HG03521 (cell line): Measurements from ENCODE around the gene LRRC4C.

Experiments used
- ATAC-seq: cut with Tn5 transposase; IDR thresholded peaks from one replicate; pipeline ENCODE4 v1.9.1; 2021; ENCODE audit warnings: mild to moderate bottlenecking, moderate library complexity; ENCODE audit not compliant: unreplicated experiment

LRRC4C gene

DNA sequence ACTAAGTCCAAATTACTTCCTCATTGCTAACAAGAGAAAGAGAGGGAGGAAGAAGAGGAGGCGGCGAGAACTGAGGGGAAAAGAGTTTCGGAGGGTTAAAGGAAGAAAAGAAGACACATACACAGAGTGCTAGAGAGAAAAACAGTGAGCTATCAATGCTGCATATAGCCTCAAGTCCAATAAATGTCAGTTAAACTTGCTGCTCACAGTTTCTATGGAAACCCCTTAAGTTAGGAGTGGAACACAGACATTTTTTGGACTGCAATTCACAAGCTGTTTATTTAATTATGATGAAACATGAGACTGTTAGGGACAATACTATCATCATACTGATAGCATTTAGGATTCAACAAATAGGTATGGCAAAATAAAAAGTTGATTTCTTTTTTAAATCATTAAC, 1320.4 kb downstream of the LRRC4C start:
- no peak for ATAC-seq

DNA sequence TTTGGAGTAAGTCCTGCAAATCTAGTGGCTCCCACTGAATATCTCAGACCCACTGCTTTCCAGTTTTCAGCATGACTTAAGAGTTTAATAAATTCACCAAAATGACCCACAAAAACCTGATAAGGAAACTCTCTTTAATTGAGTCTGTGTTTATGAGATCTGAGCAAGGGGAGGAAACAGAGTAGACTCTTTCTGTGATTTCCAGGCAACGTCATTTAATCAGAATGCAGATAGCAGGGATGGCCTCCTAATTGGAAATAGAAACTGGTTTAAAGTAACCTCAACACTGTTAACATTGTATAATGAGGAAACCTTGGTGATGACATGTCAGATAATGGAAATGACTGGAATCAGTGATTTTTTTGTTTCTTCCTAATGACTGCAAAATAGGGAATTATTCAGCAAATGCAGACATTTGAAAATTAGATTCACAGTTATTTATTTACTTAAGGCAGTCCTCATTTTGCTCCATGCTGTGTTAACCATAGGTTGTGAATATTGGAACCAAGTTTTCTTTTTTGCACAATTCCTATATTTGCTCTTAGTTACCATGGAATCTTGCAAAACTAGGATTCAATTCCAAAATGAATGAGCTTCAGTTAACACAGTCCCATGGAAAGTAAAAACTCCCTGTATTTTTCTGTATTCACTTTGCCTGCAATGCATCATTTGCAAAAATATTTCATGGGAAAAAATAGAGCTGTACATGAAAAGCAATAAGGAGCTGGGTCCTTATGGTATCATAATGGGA, 1324.5 kb downstream of the LRRC4C start:
- ATAC-seq, result no peak

DNA sequence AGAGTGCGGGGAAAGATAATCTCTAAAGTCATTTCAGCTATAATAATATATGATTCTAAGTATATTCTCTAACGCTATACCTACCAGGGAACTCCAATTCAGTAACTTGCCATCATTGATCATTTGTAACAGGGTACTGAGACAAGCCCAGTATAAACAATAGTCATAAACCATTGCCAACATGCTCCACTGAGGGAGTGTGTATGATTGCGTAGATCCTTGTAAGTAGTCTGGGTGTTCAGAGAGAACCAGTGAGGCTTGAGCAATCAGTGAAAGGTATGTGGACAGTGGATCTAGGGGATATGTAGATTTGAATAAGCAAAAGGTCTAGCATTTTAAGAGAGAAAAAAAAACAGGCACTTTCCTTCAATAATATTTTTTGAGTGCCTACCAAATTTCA, 1326.0 kb downstream of the LRRC4C start:
- ATAC-seq, result no peak

DNA sequence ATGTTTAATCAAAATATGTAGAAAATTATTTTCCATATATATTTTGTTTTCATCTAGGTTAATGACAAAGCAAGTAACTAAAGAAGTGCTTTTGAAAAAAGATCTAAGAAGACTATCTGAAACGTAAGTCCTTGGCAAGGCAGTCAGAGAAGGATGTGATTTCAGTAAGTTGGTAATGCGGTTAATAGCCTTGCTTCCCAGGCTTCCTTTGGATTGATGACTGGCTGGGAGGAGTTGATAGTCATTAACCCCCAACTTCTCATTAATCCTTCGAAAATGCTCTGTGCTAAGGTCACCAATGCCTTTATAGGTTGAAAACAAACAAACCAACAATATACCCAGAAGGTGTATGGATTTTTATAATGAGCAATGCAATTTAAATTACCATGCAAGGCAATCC, 1326.5 kb downstream of the LRRC4C start:
- no peak for ATAC-seq

DNA sequence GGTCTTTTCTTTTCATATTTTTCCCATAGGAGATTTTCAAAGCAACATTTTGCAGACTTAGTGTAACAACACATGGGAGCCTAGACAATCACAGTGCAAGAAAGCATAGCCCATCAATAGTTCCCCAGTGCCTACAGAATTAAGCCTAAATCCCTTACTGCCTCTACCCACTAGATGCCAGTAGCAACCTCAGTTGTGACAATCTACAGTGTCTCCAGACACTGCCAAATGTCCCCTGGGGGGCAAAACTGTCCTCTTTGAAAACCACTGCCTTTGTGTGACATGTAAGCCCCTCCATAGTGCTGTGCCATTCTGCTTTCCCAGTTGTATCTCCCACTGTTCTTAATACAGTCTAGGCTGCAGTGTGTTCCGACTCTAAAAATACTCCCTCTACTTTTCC, 1329.0 kb downstream of the LRRC4C start:
- ATAC-seq, result no peak

DNA sequence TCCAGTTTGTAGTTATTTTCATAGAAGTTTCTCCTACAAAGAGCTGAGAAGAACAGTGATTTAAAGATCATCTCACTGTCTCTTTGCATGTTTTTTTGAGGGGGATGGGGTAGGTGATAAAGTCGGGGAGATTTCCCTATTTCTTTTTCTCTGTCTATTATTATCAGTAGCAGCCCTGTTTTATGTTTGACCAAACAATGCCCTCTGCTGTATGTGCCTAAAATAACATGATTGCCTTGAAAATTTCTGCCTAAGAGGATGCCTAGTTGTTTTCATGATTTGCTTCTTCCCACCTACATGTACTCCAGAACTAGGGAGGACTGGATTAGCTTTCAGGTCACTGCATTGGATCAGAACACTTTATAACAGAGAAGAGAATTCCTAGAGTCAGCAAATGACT, 1330.2 kb downstream of the LRRC4C start:
- no peak for ATAC-seq

DNA sequence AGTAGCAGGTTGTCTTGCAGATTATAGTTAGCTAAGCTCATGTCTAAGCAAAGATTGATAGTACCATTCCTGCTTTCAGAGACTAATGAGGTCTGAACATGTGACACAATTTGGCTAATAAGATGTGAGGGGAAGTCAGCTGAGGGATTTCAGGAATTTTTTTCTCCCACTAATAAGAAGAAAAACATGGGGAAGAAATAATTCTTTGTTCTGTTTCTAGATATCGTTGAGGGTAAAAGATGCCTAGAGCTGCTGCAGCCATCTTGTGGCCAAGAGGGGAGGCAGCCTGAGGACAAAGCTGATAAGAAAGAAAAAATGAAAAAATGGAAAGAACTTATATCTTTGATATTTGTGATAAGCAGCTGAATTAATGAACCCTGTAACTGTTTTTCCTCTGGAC, 1334.4 kb downstream of the LRRC4C start:
- no peak for ATAC-seq

DNA sequence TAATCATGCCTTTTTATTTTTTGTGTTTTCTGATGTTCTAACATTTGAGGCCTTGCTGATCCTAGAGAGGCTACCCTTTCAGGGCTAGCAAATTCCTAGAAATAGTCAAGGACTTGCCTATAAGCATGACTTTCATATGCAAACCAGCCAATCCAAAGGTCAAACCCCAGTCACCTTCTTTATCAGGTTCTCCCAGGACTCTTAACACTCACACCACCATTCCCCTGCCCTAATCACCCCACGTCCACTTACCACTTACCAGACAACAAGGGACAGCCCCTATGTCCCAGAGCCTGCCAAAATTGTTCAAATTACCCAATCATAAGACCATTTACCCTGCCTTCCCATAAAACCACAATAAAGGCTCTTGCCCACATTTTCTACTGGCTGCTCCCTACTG, 1339.8 kb downstream of the LRRC4C start:
- no peak for ATAC-seq

DNA sequence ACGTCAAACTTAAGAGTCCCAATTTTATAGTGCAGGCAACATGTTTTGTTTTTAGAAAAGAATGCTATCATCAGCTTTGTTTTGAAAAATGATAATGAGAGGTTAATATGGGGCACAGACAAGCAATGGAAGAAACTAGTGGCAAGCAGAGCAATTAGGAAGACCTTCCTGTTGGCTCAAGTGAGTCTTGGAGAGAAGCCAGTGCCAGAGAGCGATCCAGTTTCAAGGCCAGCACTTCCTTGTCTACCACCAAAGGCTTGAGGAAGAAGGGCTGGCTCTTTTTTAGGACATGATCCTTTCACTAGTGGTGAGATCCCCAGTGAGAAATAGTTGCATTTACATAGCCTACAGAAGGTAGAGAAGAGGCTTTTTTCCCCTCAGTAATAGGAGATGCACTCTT, 1340.7 kb downstream of the LRRC4C start:
- ATAC-seq, result no peak

DNA sequence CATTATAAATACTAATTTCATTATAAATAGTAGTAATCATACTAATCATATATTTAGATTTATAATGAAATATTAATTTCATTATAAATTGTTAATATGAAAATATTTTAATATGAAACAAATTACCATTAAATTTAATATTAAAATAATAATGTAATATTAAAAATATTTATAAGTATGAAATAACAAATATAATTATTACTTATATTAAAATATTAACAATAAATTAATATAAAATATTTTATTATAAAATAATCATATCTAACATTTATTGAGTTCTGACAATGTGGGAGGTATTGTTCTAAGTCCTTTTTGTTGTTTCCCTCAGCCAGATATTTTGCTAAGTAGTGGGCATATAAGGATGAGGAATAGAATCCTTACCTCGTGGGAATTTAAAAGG, 1341.4 kb downstream of the LRRC4C start:
- ATAC-seq, result no peak

DNA sequence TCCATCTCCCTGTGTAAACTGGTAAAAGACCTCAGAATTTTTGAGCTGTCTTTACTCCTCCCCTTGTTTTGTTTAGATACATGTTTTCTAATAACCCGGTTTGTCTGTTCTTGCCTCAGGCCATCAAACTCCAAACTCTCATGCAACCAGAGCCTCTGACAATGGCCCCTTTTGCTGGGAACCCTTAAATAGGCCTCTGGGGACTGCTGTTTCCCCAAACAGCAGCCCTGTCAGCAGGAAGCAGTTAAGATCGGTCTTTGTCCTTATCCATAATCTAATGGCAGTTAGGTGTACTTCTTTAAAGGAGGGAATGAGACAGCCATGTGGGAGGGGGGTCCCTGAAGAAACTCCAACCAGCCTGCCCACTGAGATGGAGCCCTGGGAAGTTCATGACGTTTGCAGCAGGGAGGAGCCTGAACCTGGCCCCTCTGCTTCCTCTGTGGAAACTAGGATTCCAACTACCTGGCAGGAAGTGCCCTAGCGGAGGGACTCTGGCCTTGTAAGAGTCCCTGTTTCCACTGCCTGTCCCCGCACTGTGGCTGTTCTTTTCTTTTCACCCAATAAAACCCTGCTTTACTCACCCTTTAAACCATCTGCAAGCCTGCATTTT, 1354.4 kb downstream of the LRRC4C start:
- ATAC-seq, result no peak

DNA sequence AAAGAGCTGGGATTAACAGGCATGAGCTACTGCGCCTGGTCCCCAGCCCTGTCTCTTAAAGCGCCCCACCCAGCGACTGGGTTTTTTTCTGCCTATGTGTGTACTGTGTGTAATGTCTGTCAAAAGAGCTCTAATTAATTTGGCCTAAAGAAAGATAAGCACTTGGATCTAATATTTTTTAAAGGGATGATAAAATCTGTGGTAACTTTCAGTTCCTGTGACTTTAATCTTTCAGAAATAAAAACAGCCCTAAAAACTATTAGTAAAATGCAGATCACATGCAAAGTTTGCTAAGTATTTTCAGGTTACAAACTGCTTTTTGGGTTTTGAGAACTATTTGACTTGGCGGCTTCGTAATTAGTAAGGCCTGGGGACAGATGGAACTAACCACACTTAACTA, 1358.7 kb downstream of the LRRC4C start:
- ATAC-seq, result no peak

DNA sequence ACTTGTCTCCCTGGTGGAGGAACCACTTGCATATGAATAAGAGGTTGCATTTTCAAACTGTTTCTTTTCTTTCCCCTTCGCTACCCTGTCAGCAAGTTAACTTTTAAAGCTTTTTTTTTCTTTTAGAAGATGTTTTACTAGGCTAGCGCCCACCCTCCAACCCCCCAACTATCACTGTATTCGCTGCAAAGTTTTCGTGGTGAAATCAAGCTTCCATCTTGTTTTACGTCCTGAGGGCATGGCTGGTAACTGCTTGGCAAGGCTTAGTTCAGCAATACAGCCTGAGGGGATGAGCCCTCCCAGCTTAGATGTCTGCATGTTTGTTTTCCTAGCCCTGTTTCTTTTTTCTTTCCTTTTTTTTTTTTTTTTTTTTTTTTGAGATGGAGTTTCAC, 1359.3 kb downstream of the LRRC4C start:
- ATAC-seq, result no peak

DNA sequence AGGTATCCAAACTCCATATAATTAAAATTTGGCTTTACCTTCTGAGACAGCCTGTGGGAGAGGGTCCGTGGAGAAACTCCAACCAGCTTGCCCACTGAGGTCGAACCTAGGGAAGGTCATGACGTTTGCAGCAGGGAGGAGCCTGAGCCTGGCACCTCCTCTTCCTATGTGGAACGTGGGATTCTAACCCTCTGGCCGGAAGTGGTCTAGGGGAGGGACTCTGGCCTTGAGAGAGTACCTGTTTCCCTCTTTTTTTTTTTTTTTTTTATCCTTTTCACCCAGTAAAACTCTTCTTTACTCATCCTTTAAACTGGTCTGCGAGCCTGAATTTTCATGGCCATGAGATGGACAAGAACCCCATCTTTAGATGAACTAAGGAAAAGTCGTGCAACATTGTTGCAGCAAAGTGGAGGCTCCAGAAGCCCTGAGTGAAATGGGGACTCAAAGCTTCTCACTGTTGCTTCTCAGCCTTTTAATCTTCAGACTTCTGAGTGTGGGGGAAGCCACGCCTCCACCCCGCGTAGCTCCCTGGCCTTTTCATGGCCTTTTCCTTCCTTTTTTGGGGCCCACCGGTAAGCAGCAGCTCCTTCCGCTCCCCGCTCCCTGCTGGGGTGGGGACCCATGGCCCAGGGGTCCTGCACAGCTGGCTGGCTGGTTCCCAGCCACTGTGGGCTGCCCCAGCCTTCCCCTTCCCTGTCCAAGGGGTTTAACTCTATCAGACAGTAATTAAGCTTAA, 1359.9 kb downstream of the LRRC4C start:
- no peak for ATAC-seq

DNA sequence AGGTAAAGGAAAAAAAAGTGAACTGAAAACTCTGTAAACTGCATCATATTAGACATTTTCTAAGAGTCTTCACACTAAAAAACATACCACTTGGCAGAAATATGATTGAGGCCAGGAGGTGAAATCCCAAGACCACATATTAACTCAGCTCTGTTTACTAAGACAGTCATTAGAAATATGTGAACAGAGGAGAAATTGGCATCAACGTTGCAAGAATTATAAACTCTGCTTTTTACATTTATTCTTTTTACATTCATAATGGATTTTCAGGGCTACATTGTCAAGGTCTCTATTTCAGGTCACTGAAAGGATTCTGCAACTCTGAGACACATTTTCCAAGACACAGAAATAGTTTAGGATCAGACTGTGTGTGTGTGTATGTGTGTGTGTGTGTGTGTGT, 1364.0 kb downstream of the LRRC4C start:
- no peak for ATAC-seq

DNA sequence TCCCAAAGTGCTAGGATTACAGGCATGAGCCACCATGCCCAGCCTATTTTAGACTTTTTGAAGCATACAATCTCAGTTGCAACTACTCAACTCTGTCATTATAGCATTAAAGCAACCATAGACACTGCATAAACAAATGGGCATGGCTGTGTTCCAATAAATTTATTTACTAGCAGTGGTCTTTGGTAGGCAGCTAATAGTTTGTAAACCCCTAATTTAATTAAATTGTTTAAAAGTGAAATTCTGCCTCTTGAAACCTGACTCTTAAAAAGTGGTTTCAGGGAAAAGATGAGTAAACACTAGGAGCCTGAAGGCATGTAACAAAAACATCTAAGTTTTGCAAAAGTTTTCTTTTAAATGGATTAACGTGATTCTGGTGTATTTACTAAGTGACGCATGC, 1364.5 kb downstream of the LRRC4C start:
- no peak for ATAC-seq

DNA sequence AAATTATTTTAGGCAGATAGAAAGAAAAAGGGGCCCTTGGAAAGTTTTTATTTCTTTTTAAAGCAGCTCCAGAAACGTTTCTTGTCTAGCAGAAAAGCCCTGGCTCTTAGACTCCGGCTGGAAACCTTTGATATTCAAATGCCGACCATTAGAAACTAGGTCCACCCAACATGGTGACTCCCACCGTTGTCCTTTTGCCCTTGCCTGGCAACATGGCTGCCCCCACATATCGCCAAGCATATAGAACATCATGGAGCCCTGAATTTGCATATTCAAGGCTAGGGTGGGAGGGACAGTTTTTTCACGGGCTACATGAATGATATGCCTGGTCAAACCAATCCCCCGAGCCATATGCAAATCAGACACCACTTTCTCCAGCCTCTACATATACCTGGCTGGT, 1379.0 kb downstream of the LRRC4C start:
- ATAC-seq, result no peak
